ENCODE data around the gene MYD88.

Gene MYD88

DNA sequence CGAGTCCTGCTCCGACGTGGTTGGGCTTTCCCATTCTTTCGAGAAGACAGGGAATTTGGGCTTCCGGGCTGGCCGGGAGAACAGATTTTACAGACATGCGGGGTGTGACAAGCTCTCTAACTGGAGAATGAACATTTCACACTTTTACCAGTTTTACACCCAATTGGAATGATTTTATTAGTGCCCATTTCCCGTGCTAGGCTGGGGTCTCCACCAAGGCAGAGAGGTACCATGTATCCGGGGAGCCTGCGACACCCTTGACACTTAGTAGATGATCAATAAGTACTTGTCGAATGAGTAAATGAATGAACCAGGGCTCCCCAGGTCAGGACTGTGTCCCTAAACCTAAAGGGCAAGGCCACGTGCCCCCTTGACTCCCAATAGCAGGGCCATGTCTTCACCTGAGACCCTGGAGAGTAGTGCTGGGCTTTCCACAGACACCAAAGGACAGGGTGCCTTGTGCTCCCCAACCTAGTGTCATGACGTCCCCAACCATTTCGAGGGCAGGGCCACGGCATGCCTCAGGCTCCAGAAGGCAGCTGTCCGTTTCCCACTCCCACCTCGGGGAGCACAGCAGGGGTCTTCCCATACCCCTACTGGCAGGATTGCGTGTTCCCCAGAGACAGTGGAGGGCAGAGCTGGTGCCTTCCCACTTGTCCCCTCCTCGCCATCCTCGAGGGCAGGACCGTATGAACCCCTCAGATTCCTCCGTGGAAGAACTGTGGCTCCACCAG is 679 bp upstream of the MYD88 start:
- DNase-seq (ENCODE audit: extremely low read depth, insufficient read length) = no peak
- TF ChIP-seq, protein P1, sequence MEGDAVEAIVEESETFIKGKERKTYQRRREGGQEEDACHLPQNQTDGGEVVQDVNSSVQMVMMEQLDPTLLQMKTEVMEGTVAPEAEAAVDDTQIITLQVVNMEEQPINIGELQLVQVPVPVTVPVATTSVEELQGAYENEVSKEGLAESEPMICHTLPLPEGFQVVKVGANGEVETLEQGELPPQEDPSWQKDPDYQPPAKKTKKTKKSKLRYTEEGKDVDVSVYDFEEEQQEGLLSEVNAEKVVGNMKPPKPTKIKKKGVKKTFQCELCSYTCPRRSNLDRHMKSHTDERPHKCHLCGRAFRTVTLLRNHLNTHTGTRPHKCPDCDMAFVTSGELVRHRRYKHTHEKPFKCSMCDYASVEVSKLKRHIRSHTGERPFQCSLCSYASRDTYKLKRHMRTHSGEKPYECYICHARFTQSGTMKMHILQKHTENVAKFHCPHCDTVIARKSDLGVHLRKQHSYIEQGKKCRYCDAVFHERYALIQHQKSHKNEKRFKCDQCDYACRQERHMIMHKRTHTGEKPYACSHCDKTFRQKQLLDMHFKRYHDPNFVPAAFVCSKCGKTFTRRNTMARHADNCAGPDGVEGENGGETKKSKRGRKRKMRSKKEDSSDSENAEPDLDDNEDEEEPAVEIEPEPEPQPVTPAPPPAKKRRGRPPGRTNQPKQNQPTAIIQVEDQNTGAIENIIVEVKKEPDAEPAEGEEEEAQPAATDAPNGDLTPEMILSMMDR (IDR thresholded peaks at IDR 0.05; ENCODE audit: insufficient read depth, low read length, poor library complexity, severe bottlenecking) = no peak

DNA sequence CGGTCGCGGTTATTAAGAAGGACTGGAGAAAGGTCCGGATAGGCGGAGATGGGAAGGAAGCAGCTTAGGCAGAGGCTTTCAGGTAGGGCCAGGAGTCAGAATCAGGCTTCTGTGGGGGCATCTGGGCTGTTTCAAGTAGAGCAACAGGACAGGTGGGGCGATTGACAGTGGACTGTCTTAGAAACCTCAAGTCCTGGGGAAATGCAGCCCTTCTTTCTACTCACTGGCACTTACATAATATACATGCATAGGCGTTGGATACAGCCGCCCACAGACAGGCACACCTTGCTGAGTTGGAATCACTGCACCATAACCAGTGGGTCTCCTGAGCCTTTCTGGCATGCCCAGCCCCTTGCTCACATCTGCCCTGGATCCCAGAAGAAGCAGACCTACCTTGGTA is 730 bp downstream of the MYD88 start:
- no peak for DNase-seq (ENCODE audit: extremely low read depth, insufficient read length)
- Histone ChIP-seq H3K27me3 (replicated peaks; ENCODE audit: control insufficient read depth, insufficient read depth, low read length) (no peaks in the 10 kb centered on the region), H3K4me3 (replicated peaks; ENCODE audit: low read depth, low read length) (peak overlapping the region; percentile 95), H3K36me3 (ENCODE audit: control insufficient read depth, insufficient read depth, low read length) (peaks cover 14% of the 10 kb centered on the region)
- TF ChIP-seq, protein P1 (IDR thresholded peaks at IDR 0.05; ENCODE audit: insufficient read depth, low read length, poor library complexity, severe bottlenecking) = no peak

More for the DNA sequence above, 679 bp upstream of the MYD88 start:
- Histone ChIP-seq H3K4me3 (replicated peaks; ENCODE audit: low read depth, low read length) (peak overlapping the region; percentile 95), H3K27me3 (replicated peaks; ENCODE audit: control insufficient read depth, insufficient read depth, low read length) (no peaks in the 10 kb centered on the region), H3K36me3 (ENCODE audit: control insufficient read depth, insufficient read depth, low read length) (peaks cover 21% of the 10 kb centered on the region)

DNA sequence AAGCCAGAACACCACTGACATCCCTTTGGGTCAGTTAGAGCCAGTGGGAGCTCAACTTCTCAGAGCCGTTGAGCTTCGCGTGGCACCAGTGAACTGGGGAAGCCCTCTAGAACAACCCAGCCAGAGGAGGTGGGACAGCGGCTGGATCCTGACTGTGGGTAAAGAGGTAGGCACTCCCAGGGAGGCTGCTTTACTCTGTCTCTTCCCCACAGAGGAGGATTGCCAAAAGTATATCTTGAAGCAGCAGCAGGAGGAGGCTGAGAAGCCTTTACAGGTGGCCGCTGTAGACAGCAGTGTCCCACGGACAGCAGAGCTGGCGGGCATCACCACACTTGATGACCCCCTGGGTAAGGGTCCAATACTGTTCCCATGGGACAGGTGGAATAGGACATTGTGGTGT is 1.2 kb downstream of the MYD88 start:
- TF ChIP-seq, protein P1 (IDR thresholded peaks at IDR 0.05; ENCODE audit: insufficient read depth, low read length, poor library complexity, severe bottlenecking) = no peak
- peaks cover 14% of the 10 kb centered on the region for H3K36me3 ChIP-seq (ENCODE audit: control insufficient read depth, insufficient read depth, low read length)
- DNase-seq (ENCODE audit: extremely low read depth, insufficient read length) = no peak
- no peaks in the 10 kb centered on the region for H3K27me3 ChIP-seq (replicated peaks; ENCODE audit: control insufficient read depth, insufficient read depth, low read length)
- H3K4me3 ChIP-seq (replicated peaks; ENCODE audit: low read depth, low read length) = peak overlapping the region; percentile 95

DNA sequence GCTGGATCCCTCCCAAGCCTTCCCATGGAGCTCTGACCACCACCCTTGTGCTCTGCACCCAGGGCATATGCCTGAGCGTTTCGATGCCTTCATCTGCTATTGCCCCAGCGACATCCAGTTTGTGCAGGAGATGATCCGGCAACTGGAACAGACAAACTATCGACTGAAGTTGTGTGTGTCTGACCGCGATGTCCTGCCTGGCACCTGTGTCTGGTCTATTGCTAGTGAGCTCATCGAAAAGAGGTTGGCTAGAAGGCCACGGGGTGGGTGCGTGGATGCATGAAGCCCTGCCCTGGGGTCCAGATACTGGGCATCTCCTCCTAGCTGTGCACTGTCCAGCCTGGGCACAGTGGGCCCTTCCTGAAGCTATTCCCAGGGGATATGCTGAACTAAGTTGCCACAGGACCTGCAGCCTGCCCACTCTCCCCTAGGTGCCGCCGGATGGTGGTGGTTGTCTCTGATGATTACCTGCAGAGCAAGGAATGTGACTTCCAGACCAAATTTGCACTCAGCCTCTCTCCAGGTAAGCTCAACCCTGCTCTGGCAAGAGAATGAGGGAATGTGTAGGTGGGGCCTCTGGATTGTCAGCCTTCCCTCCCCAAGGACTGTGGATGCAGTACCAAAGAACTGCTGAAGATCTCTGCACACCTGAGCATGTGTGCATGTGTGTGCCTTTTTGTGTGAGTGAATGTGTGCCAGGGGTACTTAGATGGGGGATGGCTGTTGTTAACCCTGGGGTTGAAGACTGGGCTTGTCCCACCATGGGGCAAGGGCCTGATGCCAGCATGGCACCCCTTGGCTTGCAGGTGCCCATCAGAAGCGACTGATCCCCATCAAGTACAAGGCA is 2.1 kb downstream of the MYD88 start:
- peak overlapping the region; percentile 95 for H3K4me3 ChIP-seq (replicated peaks; ENCODE audit: low read depth, low read length)
- DNase-seq (ENCODE audit: extremely low read depth, insufficient read length) = no peak
- H3K36me3 ChIP-seq (ENCODE audit: control insufficient read depth, insufficient read depth, low read length) = peaks cover 14% of the 10 kb centered on the region
- no peaks in the 10 kb centered on the region for H3K27me3 ChIP-seq (replicated peaks; ENCODE audit: control insufficient read depth, insufficient read depth, low read length)
- TF ChIP-seq, protein P1 (IDR thresholded peaks at IDR 0.05; ENCODE audit: insufficient read depth, low read length, poor library complexity, severe bottlenecking) = no peak

DNA sequence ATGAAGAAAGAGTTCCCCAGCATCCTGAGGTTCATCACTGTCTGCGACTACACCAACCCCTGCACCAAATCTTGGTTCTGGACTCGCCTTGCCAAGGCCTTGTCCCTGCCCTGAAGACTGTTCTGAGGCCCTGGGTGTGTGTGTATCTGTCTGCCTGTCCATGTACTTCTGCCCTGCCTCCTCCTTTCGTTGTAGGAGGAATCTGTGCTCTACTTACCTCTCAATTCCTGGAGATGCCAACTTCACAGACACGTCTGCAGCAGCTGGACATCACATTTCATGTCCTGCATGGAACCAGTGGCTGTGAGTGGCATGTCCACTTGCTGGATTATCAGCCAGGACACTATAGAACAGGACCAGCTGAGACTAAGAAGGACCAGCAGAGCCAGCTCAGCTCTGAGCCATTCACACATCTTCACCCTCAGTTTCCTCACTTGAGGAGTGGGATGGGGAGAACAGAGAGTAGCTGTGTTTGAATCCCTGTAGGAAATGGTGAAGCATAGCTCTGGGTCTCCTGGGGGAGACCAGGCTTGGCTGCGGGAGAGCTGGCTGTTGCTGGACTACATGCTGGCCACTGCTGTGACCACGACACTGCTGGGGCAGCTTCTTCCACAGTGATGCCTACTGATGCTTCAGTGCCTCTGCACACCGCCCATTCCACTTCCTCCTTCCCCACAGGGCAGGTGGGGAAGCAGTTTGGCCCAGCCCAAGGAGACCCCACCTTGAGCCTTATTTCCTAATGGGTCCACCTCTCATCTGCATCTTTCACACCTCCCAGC is 2.9 kb downstream of the MYD88 start:
- Histone ChIP-seq H3K27me3 (replicated peaks; ENCODE audit: control insufficient read depth, insufficient read depth, low read length) (no peaks in the 10 kb centered on the region), H3K36me3 (ENCODE audit: control insufficient read depth, insufficient read depth, low read length) (peaks cover 14% of the 10 kb centered on the region), H3K4me3 (replicated peaks; ENCODE audit: low read depth, low read length) (no peak overlapping the region)
- TF ChIP-seq, protein P1 (IDR thresholded peaks at IDR 0.05; ENCODE audit: insufficient read depth, low read length, poor library complexity, severe bottlenecking) = no peak
- DNase-seq (ENCODE audit: extremely low read depth, insufficient read length) = no peak

Data from GM06990 (cell line).